ENCODE data around the gene NDUFAF7. TPM values are rescaled to one million over a fixed set of nuclear protein-coding genes. Genes with fewer than 3 reads are reported as not detected.
"Not testable (repeated sequence)": the region's sequence is repeated elsewhere in the genome, so short reads cannot be mapped to it uniquely, and the experiment has no call there.

NDUFAF7 gene
- total and polyA plus RNA-seq, 2 donors from 2014 or later: 13.1 to 15.1 TPM

DNA sequence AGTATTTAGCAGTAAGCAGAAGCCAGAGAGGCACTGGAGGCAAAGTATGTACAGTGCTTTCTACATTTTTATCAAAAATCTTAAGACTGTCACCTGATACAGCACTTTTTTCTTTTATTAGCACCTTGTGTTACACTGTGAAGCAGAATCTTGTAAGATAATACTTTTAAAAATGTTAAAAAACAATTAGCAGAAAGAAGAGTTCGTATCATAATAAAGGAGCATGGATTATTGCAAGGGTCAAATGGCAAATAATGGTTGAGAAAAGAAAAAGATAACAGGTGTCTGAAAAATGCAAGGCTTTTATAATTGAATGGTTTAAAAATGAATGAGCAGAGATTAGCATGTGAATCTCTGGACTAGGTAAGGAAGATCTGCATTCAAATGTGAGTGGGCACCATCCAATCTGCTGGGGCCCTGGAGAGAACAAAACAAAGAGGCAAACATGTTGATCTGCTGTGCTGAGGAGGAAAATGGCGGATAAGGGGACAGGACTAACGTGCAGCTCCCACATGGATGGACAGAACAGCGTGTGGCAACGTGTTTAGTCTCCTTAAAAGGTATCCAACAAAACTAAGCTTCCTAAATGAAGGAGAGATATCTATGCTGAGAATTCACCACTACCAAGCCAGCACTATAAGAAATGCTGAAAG, 25.6 kb upstream of the NDUFAF7 start:
- intact Hi-C loops (cut with DNase I): no loop called here
- H3K4me1 ChIP-seq (ENCODE audit: control insufficient read depth in 2 of 3, insufficient read depth in 2 of 3, low read depth in 1 of 3, low read length in 3 of 3): no peaks in the 10 kb centered on the region
- DNase-seq: no peak
- peaks cover 0 to 27% (median 9%) of the 10 kb centered on the region in 3 donors for H3K9me3 ChIP-seq (ENCODE audit: control insufficient read depth in 2 of 3, insufficient read depth in 1 of 3, low read length in 3 of 3)
- no peak overlapping the region for H3K27ac ChIP-seq (ENCODE audit: low read depth in 2 of 2, low read length in 2 of 2)
- peaks cover 24 to 51% (median 41%) of the 10 kb centered on the region in 3 donors for H3K36me3 ChIP-seq (ENCODE audit: control insufficient read depth in 2 of 3, insufficient read depth in 3 of 3, low read length in 3 of 3)
- FAIRE-seq: no peak
- H3K4me3 ChIP-seq (ENCODE audit: low read length in 3 of 3): no peak overlapping the region
- H3K9ac ChIP-seq (ENCODE audit: low read length in 3 of 3): no peak overlapping the region
- H3K27me3 ChIP-seq (ENCODE audit: control insufficient read depth, insufficient read depth, low read length): no peaks in the 10 kb centered on the region
- TF ChIP-seq, protein P1, sequence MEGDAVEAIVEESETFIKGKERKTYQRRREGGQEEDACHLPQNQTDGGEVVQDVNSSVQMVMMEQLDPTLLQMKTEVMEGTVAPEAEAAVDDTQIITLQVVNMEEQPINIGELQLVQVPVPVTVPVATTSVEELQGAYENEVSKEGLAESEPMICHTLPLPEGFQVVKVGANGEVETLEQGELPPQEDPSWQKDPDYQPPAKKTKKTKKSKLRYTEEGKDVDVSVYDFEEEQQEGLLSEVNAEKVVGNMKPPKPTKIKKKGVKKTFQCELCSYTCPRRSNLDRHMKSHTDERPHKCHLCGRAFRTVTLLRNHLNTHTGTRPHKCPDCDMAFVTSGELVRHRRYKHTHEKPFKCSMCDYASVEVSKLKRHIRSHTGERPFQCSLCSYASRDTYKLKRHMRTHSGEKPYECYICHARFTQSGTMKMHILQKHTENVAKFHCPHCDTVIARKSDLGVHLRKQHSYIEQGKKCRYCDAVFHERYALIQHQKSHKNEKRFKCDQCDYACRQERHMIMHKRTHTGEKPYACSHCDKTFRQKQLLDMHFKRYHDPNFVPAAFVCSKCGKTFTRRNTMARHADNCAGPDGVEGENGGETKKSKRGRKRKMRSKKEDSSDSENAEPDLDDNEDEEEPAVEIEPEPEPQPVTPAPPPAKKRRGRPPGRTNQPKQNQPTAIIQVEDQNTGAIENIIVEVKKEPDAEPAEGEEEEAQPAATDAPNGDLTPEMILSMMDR (IDR thresholded peaks at IDR 0.05; ENCODE audit: borderline replicate concordance, extremely low read depth, insufficient read depth): no peak

DNA sequence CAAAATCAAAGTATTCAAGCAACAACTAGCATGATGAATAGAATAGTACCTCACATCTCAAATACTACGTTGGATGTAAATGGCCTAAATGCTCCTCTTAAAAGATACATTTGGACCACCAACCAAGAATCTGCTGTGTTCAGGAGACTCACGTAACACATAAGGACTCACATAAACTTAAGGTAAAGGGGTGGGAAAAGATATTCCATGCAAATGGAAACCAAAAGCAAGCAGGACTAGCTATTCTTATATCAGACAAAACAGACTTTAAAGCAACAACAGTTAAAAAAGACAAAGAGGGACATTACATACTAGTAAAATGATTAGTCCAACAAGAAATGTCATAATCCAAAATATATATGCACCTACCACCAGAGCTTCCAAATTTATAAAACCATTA, 24.7 kb upstream of the NDUFAF7 start:
- H3K27ac ChIP-seq (ENCODE audit: low read depth in 2 of 2, low read length in 2 of 2); H3K27me3 ChIP-seq (ENCODE audit: control insufficient read depth, insufficient read depth, low read length); DNase-seq; H3K4me1 ChIP-seq (ENCODE audit: control insufficient read depth in 2 of 3, insufficient read depth in 2 of 3, low read depth in 1 of 3, low read length in 3 of 3); intact Hi-C loops (cut with DNase I); FAIRE-seq; H3K9ac ChIP-seq (ENCODE audit: low read length in 3 of 3); H3K4me3 ChIP-seq (ENCODE audit: low read length in 3 of 3): not testable (repeated sequence)
- peaks cover 0 to 27% (median 9%) of the 10 kb centered on the region in 3 donors for H3K9me3 ChIP-seq (ENCODE audit: control insufficient read depth in 2 of 3, insufficient read depth in 1 of 3, low read length in 3 of 3)
- peaks cover 24 to 56% (median 38%) of the 10 kb centered on the region in 3 donors for H3K36me3 ChIP-seq (ENCODE audit: control insufficient read depth in 2 of 3, insufficient read depth in 3 of 3, low read length in 3 of 3)

DNA sequence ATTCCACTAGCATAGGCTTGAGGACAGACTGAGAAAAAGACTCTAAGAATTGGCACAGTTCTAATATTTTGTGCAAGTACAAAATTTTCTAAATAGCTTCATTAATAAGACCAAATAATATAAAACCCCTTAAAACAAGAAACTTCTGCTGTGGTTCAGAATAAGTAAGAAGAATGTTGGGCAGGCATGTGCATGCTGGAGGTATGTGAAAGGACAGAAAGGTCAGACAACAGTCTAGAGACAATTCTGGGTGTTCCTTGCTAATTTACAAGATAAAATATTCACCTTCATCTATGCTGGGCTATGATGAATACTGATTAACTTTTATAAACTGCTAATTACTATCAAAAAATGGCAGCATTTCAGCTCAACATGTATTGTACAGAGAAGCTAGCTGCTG, 20.2 kb upstream of the NDUFAF7 start:
- TF ChIP-seq, protein P1 (IDR thresholded peaks at IDR 0.05; ENCODE audit: borderline replicate concordance, extremely low read depth, insufficient read depth): no peak
- DNase-seq (no peak), FAIRE-seq (no peak)
- no peaks in the 10 kb centered on the region for H3K4me1 ChIP-seq (ENCODE audit: control insufficient read depth in 2 of 3, insufficient read depth in 2 of 3, low read depth in 1 of 3, low read length in 3 of 3)
- intact Hi-C loops (cut with DNase I): no loop called here
- peaks cover 22 to 73% (median 25%) of the 10 kb centered on the region in 3 donors for H3K36me3 ChIP-seq (ENCODE audit: control insufficient read depth in 2 of 3, insufficient read depth in 3 of 3, low read length in 3 of 3)
- no peak overlapping the region for H3K9ac ChIP-seq (ENCODE audit: low read length in 3 of 3)
- H3K27me3 ChIP-seq (ENCODE audit: control insufficient read depth, insufficient read depth, low read length): no peaks in the 10 kb centered on the region
- H3K27ac ChIP-seq (ENCODE audit: low read depth in 2 of 2, low read length in 2 of 2): no peak overlapping the region
- no peak overlapping the region for H3K4me3 ChIP-seq (ENCODE audit: low read length in 3 of 3)
- H3K9me3 ChIP-seq (ENCODE audit: control insufficient read depth in 2 of 3, insufficient read depth in 1 of 3, low read length in 3 of 3): peaks cover 0 to 23% (median 2%) of the 10 kb centered on the region in 3 donors

DNA sequence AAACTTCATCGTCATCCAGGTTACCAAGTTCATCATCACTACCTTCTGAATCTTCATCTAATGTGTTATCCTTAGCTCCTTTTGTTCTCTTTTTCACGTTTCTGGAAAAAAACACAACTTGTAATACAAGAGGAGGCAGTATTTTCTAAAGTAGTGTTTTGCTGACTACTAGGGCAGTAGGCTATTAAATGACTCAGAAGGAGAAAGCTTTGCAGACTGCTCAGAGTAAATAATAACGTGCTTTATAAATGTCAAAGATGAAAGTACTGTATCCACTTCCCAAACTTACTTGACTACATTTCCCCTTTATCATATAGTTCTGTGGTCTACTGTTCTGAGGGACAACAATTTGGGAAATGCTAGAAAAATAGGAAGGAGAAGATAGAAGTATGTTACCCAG, 19.5 kb upstream of the NDUFAF7 start:
- Histone ChIP-seq H3K9me3 (ENCODE audit: control insufficient read depth in 2 of 3, insufficient read depth in 1 of 3, low read length in 3 of 3) (peaks cover 0 to 18% (median 0%) of the 10 kb centered on the region in 3 donors), H3K27me3 (ENCODE audit: control insufficient read depth, insufficient read depth, low read length) (no peaks in the 10 kb centered on the region), H3K36me3 (ENCODE audit: control insufficient read depth in 2 of 3, insufficient read depth in 3 of 3, low read length in 3 of 3) (peaks cover 22 to 74% (median 24%) of the 10 kb centered on the region in 3 donors), H3K4me3 (ENCODE audit: low read length in 3 of 3) (no peak overlapping the region), H3K9ac (ENCODE audit: low read length in 3 of 3) (no peak overlapping the region), H3K27ac (ENCODE audit: low read depth in 2 of 2, low read length in 2 of 2) (no peak overlapping the region), H3K4me1 (ENCODE audit: control insufficient read depth in 2 of 3, insufficient read depth in 2 of 3, low read depth in 1 of 3, low read length in 3 of 3) (no peaks in the 10 kb centered on the region)
- intact Hi-C loops (cut with DNase I): no loop called here
- FAIRE-seq (no peak), DNase-seq (no peak)
- TF ChIP-seq, protein P1 (IDR thresholded peaks at IDR 0.05; ENCODE audit: borderline replicate concordance, extremely low read depth, insufficient read depth): no peak

Data from kidney (tissue), 14 donors.